ENCODE results near the gene CHPF. TPM values are rescaled to one million over a fixed set of nuclear protein-coding genes. Genes with fewer than 3 reads are reported as not detected.

The CHPF gene
- total and polyA plus RNA-seq, 10 of the 15 experiments (the other 5 are each of a cell fraction or from before 2014, with no cell fraction given) = 0.09 to 17.4 (median 8.3) TPM; not detected in 1

- TF ChIP-seq, protein P1, sequence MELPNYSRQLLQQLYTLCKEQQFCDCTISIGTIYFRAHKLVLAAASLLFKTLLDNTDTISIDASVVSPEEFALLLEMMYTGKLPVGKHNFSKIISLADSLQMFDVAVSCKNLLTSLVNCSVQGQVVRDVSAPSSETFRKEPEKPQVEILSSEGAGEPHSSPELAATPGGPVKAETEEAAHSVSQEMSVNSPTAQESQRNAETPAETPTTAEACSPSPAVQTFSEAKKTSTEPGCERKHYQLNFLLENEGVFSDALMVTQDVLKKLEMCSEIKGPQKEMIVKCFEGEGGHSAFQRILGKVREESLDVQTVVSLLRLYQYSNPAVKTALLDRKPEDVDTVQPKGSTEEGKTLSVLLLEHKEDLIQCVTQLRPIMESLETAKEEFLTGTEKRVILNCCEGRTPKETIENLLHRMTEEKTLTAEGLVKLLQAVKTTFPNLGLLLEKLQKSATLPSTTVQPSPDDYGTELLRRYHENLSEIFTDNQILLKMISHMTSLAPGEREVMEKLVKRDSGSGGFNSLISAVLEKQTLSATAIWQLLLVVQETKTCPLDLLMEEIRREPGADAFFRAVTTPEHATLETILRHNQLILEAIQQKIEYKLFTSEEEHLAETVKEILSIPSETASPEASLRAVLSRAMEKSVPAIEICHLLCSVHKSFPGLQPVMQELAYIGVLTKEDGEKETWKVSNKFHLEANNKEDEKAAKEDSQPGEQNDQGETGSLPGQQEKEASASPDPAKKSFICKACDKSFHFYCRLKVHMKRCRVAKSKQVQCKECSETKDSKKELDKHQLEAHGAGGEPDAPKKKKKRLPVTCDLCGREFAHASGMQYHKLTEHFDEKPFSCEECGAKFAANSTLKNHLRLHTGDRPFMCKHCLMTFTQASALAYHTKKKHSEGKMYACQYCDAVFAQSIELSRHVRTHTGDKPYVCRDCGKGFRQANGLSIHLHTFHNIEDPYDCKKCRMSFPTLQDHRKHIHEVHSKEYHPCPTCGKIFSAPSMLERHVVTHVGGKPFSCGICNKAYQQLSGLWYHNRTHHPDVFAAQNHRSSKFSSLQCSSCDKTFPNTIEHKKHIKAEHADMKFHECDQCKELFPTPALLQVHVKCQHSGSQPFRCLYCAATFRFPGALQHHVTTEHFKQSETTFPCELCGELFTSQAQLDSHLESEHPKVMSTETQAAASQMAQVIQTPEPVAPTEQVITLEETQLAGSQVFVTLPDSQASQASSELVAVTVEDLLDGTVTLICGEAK (IDR thresholded peaks at IDR 0.05; ENCODE audit: borderline replicate concordance) = no peak
- TF ChIP-seq CBFB (IDR thresholded peaks at IDR 0.05; ENCODE audit: low read depth) = no peak
- TF ChIP-seq, protein P2, sequence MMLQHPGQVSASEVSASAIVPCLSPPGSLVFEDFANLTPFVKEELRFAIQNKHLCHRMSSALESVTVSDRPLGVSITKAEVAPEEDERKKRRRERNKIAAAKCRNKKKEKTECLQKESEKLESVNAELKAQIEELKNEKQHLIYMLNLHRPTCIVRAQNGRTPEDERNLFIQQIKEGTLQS (IDR thresholded peaks at IDR 0.05; ENCODE audit: borderline replicate concordance, extremely low read depth, low read depth, low read length) = no peak
- TF ChIP-seq HDAC2 (IDR thresholded peaks at IDR 0.05) = no peak
- TF ChIP-seq PAX5 (IDR thresholded peaks at IDR 0.05; ENCODE audit: borderline replicate concordance, low read depth, low read length) = no peak
These were observed 48.6 kb downstream of the CHPF start (continued) for GRCh38 chr2:219494952-219495530.

- H3K36me3 ChIP-seq (ENCODE audit: control insufficient read depth in 2 of 2, insufficient read depth in 2 of 2, low read length in 1 of 2) = no peaks in the 10 kb centered on the region
- no peak overlapping the region for H3K9ac ChIP-seq (ENCODE audit: control insufficient read depth, insufficient read depth, low read length)
- no peak overlapping the region for H3K4me2 ChIP-seq (ENCODE audit: control insufficient read depth, insufficient read depth)
- FAIRE-seq (no peak), DNase-seq (ENCODE audit: low read depth, low spot score) (no peak), ATAC-seq (no peak)
- no peaks in the 10 kb centered on the region; the same call in 2 of the 3 replicates for H3K9me3 ChIP-seq (replicated peaks; ENCODE audit: control insufficient read depth, insufficient read depth, low read length)
- H3K79me2 ChIP-seq (ENCODE audit: control insufficient read depth, insufficient read depth, low read length) = no peaks in the 10 kb centered on the region
- RAD21 ChIA-PET (ENCODE audit: unreplicated experiment) = no interaction called here
- H4K20me1 ChIP-seq (ENCODE audit: control insufficient read depth, insufficient read depth) = no peaks in the 10 kb centered on the region
- no peak overlapping the region for H2AFZ ChIP-seq (ENCODE audit: control insufficient read depth, low read depth, low read length)
- no peak for TF ChIP-seq GABPA (IDR thresholded peaks at IDR 0.05; ENCODE audit: low read depth)
- TF ChIP-seq, protein P3, sequence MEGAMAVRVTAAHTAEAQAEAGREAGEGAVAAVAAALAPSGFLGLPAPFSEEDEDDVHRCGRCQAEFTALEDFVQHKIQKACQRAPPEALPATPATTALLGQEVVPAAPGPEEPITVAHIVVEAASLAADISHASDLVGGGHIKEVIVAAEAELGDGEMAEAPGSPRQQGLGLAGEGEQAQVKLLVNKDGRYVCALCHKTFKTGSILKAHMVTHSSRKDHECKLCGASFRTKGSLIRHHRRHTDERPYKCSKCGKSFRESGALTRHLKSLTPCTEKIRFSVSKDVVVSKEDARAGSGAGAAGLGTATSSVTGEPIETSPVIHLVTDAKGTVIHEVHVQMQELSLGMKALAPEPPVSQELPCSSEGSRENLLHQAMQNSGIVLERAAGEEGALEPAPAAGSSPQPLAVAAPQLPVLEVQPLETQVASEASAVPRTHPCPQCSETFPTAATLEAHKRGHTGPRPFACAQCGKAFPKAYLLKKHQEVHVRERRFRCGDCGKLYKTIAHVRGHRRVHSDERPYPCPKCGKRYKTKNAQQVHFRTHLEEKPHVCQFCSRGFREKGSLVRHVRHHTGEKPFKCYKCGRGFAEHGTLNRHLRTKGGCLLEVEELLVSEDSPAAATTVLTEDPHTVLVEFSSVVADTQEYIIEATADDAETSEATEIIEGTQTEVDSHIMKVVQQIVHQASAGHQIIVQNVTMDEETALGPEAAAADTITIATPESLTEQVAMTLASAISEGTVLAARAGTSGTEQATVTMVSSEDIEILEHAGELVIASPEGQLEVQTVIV (IDR thresholded peaks at IDR 0.05; ENCODE audit: borderline replicate concordance, partially characterized antibody) = peak; percentile 8
- SMC1A ChIA-PET (ENCODE audit: uncharacterized antibody, unreplicated experiment) = no interaction called here
- BruUV-seq (replicated peaks) = no TSS peak
- POLR2A ChIA-PET = no interaction called here
- in situ Hi-C loops (cut with MboI) (no loop called here), intact Hi-C loops (cut with micrococcal nuclease; ENCODE audit: unreplicated experiment) (no loop called here)
- H3K27me3 ChIP-seq (replicated peaks in 1 of 2; ENCODE audit: control insufficient read depth in 2 of 2, insufficient read depth in 2 of 2, low read length in 1 of 2) = peaks cover 13 to 15% of the 10 kb centered on the region in 2 experiments
- H3K4me3 ChIP-seq = no peak overlapping the region
- CTCF ChIA-PET = interaction anchor here (0.7 to 11.4 kb wide), 2 partner anchors 35 to 104 kb away, joined by 3 to 224 read pairs; no protein-coding TSS in a partner anchor
- H3K27ac ChIP-seq (ENCODE audit: control insufficient read depth, insufficient read depth) = no peak overlapping the region
- WGBS (ENCODE audit: insufficient coverage, insufficient replicate concordance, low lambda C conversion rate, missing lambda C conversion rate) = 55% methylated on average over 5 of the region's 5 CpGs
- peaks cover 6% of the 10 kb centered on the region for H3K4me1 ChIP-seq (ENCODE audit: control insufficient read depth, insufficient read depth, low read length)
These were observed 50.5 kb downstream of the CHPF start for GRCh38 chr2:219493086-219493485.

Data from GM12878 (cell line).